HCT116 (cell line): ENCODE results near the gene MYOF. TPM values are rescaled to one million over a fixed set of nuclear protein-coding genes. Genes with fewer than 3 reads are reported as not detected.

Experiments used
- ATAC-seq: fragments of 200-7000 bp; cut with Tn5 transposase; 2 replicates; pipeline ENCODE4 v1.9.1; 2020; ENCODE audit warnings: mild to moderate bottlenecking, moderate library complexity
- BruUV-seq: library from RNA; stranded (reverse); fragments of 400-500 nt; replicated peaks from 2 replicates; lab custom pipeline; 2021; lab: Mats Ljungman, UMichigan
- CTCF ChIA-PET: fragments of 300-600 bp; sonication (Branson Sonifier 250); formaldehyde crosslinking; loops from one replicate; lab custom pipeline; 2021; ENCODE audit warnings: antibody characterized with exemption; lab: Charles Lee
- POLR2A ChIA-PET: fragments of 300-600, 350-600 bp; sonication (Branson Sonifier 250); formaldehyde crosslinking; loops from one replicate; lab custom pipeline; 2021; ENCODE audit warnings: antibody characterized with exemption; lab: Charles Lee
- RAD21 ChIA-PET, 2 experiments: fragments of 300-600 bp; sonication (Branson Sonifier 250); formaldehyde crosslinking; loops; one replicate each; lab custom pipeline; 2023; ENCODE audit warnings: low total read pairs in 2 of 2; ENCODE audit not compliant: uncharacterized antibody in 2 of 2, unreplicated experiment in 2 of 2, low non-redundant PET in 1 of 2; lab: Charles Lee
- DNase-seq: peaks from one replicate; pipeline ENCODE4 v3.0.0-alpha.2; 2010; ENCODE audit warnings: low read depth, low spot score
- H2AFZ ChIP-seq: fragments of 200-600 bp; shearing (Covaris generic), sonication (generic); 2 replicates; pipeline ENCODE4 v1.6.1; 2017; ENCODE audit warnings: low read depth, mixed run types, mixed read lengths, antibody characterized with exemption, low read length; ENCODE audit not compliant: poor library complexity, severe bottlenecking
- H3K27ac ChIP-seq: 2 replicates; pipeline ENCODE4 v1.5.1; 2012; ENCODE audit warnings: low read depth, low read length
- H3K27me3 ChIP-seq: fragments of 200-600 bp; sonication (generic); 2 replicates; pipeline ENCODE4 v1.6.1; 2016; ENCODE audit warnings: mixed run types, low read length, mixed read lengths; ENCODE audit not compliant: insufficient read depth
- H3K36me3 ChIP-seq, 2 experiments: fragments of 200-500 bp in 1 of 2; fragments of 200-600 bp in 1 of 2; sonication (Bioruptor generic) in 1 of 2; sonication (generic) in 1 of 2; 2 replicates each; pipeline versions ENCODE4 v1.5.1 to v1.6.1; 2014 to 2016; ENCODE audit warnings: low read length in 2 of 2, inconsistent platforms in 1 of 2, mixed read lengths in 1 of 2, mixed run types in 1 of 2; ENCODE audit not compliant: insufficient read depth in 2 of 2, control insufficient read depth in 1 of 2
- H3K4me1 ChIP-seq, 2 experiments: fragments of 200-600 bp in 1 of 2; sonication (generic) in 1 of 2; 2 replicates each; pipeline versions ENCODE4 v1.5.1 to v1.6.1; 2012 to 2017; ENCODE audit warnings: low read length in 2 of 2, inconsistent platforms in 1 of 2, mild to moderate bottlenecking in 1 of 2, mixed read lengths in 1 of 2, mixed run types in 1 of 2, moderate library complexity in 1 of 2; ENCODE audit not compliant: insufficient read depth in 2 of 2, control insufficient read depth in 1 of 2
- H3K4me2 ChIP-seq: fragments of 200-600 bp; sonication (generic); 2 replicates; pipeline ENCODE4 v1.6.1; 2017; ENCODE audit warnings: mixed run types, low read length, mixed read lengths
- H3K4me3 ChIP-seq, 2 experiments: fragments of 200-600 bp in 1 of 2; sonication (generic) in 1 of 2; replicated peaks in 1 of 2; 2 replicates each; pipeline ENCODE4 v1.5.1; 2011 to 2016; ENCODE audit warnings: low read length in 2 of 2, control low read depth in 1 of 2, low read depth in 1 of 2, mild to moderate bottlenecking in 1 of 2, mixed read lengths in 1 of 2, mixed run types in 1 of 2
- H3K79me2 ChIP-seq: fragments of 200-600 bp; sonication (generic); 2 replicates; pipeline ENCODE4 v1.6.1; 2017; ENCODE audit warnings: mild to moderate bottlenecking, mixed run types, low read length, moderate library complexity, mixed read lengths; ENCODE audit not compliant: insufficient read depth
- H3K9ac ChIP-seq: fragments of 200-600 bp; sonication (generic); 2 replicates; pipeline ENCODE4 v1.6.1; 2016; ENCODE audit warnings: low read length, mixed read lengths
- H3K9me2 ChIP-seq: fragments of 200-600 bp; sonication (generic), shearing (Covaris generic); 2 replicates; pipeline ENCODE4 v1.6.1; 2017; ENCODE audit warnings: mixed run types, mild to moderate bottlenecking, moderate library complexity; ENCODE audit not compliant: insufficient read depth
- H3K9me3 ChIP-seq, 2 experiments: fragments of 200-500 bp in 1 of 2; fragments of 200-600 bp in 1 of 2; sonication (Bioruptor generic) in 1 of 2; sonication (generic) in 1 of 2; 2 replicates each; pipeline ENCODE4 v1.6.1; 2014 to 2017; ENCODE audit warnings: low read length in 2 of 2, mixed read lengths in 2 of 2, inconsistent platforms in 1 of 2, low read depth in 1 of 2, mild to moderate bottlenecking in 1 of 2, mixed run types in 1 of 2, moderate library complexity in 1 of 2; ENCODE audit not compliant: control insufficient read depth in 1 of 2, insufficient read depth in 1 of 2
- H4K20me1 ChIP-seq: fragments of 200-600 bp; sonication (generic), shearing (Covaris generic); 2 replicates; pipeline ENCODE4 v1.6.1; 2017; ENCODE audit warnings: mixed run types, mild to moderate bottlenecking, moderate library complexity; ENCODE audit not compliant: insufficient read depth
- CTCF ChIP-seq, 3 experiments: fragments of 200-600 bp in 1 of 3; sonication (generic) in 1 of 3; IDR thresholded peaks in 2 of 3; conservative IDR thresholded peaks in 1 of 3; 2 replicates each; pipeline ENCODE4 v1.5.1; 2012 to 2017; ENCODE audit warnings: low read depth in 2 of 3, low read length in 2 of 3, antibody characterized with exemption in 1 of 3, borderline replicate concordance in 1 of 3, control low read depth in 1 of 3, mild to moderate bottlenecking in 1 of 3, mixed read lengths in 1 of 3, mixed run types in 1 of 3, moderate library complexity in 1 of 3; ENCODE audit not compliant: insufficient read depth in 1 of 3
- EZH2phosphoT487 ChIP-seq: fragments of 200-600 bp; IDR thresholded peaks from 2 replicates; pipeline ENCODE4 v1.6.1; 2018; ENCODE audit warnings: antibody characterized with exemption, borderline replicate concordance
- FOSL1 ChIP-seq: IDR thresholded peaks from 2 replicates; pipeline ENCODE4 v1.6.1; 2012; ENCODE audit warnings: low read depth
- POLR2AphosphoS5 ChIP-seq: IDR thresholded peaks from 2 replicates; pipeline ENCODE4 v1.6.1; 2011; ENCODE audit warnings: mild to moderate bottlenecking, low read depth, low read length, moderate library complexity
- RAD21 ChIP-seq: IDR thresholded peaks from 2 replicates; pipeline ENCODE4 v1.6.1; 2012; ENCODE audit warnings: low read depth, mild to moderate bottlenecking
- REST ChIP-seq: IDR thresholded peaks from 2 replicates; pipeline ENCODE4 v1.6.1; 2012; ENCODE audit warnings: low read depth
- SIN3A ChIP-seq: IDR thresholded peaks from 2 replicates; pipeline ENCODE4 v1.6.1; 2012; ENCODE audit warnings: low read depth
- SRF ChIP-seq: IDR thresholded peaks from 2 replicates; pipeline ENCODE4 v1.6.1; 2012; ENCODE audit warnings: low read depth
- YY1 ChIP-seq: IDR thresholded peaks from 2 replicates; pipeline ENCODE4 v1.6.1; 2011; ENCODE audit warnings: low read length, low read depth, moderate library complexity, mild to moderate bottlenecking; ENCODE audit not compliant: insufficient replicate concordance; ENCODE audit errors: extremely low read depth
- ZNF274 ChIP-seq: fragments of 200-500 bp; sonication (Bioruptor generic); IDR thresholded peaks from 2 replicates; pipeline ENCODE4 v1.6.1; 2014; ENCODE audit warnings: mild to moderate bottlenecking, low read depth, low read length, inconsistent platforms
- intact Hi-C: fragments of 100-400 bp; cut with micrococcal nuclease; formaldehyde crosslinking; loops from 2 replicates; pipeline ENCODE4 v1.10.0; 2022
- total RNA-seq: library from RNA; stranded (reverse); gene quantifications from one replicate; pipeline ENCODE4 v1.2.1, GENCODE V29; 2021; ENCODE audit not compliant: unreplicated experiment

MYOF gene
- total RNA-seq, 1 experiment from 2014 or later = 250 TPM

DNA sequence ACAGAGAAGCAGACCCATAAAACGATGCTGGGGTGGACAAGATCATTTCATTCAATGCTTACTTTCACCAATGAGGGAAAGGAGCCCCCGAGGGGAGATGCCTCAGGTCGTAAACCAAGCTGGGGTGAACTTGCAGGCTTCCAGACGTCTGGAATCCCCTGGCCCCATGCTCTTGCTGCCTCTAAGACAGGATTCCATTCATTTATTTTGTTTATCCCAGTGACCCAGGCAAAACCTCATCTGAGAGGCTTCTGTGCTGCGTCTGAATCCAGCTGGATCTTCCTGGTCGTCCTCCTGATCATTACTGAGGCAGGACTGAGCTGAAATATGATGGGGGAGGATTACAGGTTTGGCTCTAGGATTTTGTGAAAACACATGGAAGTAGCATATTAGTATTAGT is 182.9 kb downstream of the MYOF start:
- Histone ChIP-seq H2AFZ (no peak overlapping the region), H3K4me1 (no peaks in the 10 kb centered on the region; a peak in 1 of 4 replicates), H3K79me2 (no peaks in the 10 kb centered on the region), H4K20me1 (no peaks in the 10 kb centered on the region), H3K9me2 (no peaks in the 10 kb centered on the region), H3K4me3 (no peak overlapping the region), H3K9me3 (no peaks in the 10 kb centered on the region), H3K36me3 (no peaks in the 10 kb centered on the region), H3K4me2 (no peak overlapping the region), H3K9ac (no peak overlapping the region), H3K27me3 (no peaks in the 10 kb centered on the region), H3K27ac (no peak overlapping the region)
- intact Hi-C loops = no loop called here
- no TSS peak for BruUV-seq
- no peak for ATAC-seq
- RAD21 ChIA-PET = no interaction called here
- DNase-seq = no peak
- CTCF ChIA-PET = no interaction called here
- TF ChIP-seq ZNF274 = no peak
- TF ChIP-seq EZH2phosphoT487 = no peak
- TF ChIP-seq SRF = no peak
- no peak for TF ChIP-seq SIN3A
- no peak for TF ChIP-seq CTCF (IDR thresholded peaks at IDR 0.05 in 2 of 3, conservative IDR thresholded peaks at IDR 0.05 in 1 of 3; ENCODE audit: borderline replicate concordance in 1 of 3, insufficient read depth in 1 of 3, low read depth in 2 of 3, low read length in 2 of 3)
- no peak for TF ChIP-seq POLR2AphosphoS5
- TF ChIP-seq FOSL1 = no peak
- no peak for TF ChIP-seq YY1
- TF ChIP-seq RAD21 = no peak
- TF ChIP-seq REST = no peak
- POLR2A ChIA-PET = no interaction called here
